ENCODE results near the gene DKKL1.
A peak's percentile ranks its signal among the peaks of the same experiment; 100 is the strongest.

Gene DKKL1

DNA sequence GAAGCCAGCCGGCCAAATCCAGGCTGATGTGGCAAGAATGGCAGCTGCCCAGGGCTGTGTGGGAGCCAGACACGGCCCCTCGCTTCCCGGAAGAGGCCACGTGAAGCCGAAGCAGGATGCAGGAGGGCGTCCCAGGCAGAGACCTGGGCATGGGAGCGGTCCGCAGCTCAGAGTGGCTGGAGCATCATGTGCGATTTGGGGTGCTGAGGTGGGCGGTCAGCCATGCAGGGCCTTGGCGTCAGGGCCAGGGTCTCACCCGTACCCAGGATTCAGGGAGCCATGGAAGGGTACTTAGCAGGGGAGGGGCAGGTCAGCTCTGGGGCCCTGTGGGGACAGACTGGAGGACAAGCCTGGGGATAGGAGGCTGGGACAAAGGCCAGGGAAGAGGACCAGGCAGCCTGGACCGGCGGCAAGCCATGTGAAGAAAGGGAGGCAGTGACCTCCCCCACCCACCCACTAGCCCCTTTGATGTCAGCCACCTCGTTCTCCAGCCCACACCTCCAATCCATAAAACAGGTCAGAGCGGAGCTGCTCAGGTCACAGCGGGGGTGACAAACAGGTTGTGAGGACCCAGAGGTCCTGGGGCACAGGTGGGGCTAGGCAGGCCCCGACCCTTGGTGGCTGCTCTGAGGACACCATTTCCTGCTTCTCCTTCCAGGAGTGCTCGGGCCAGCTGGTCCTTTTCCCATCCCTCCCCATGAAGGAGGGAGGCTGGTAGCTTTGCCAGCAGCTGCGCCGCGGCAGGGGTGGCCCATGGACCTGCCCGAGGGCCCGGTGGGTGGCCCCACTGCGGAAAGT, 26.7 kb downstream of the DKKL1 start:
- no peak overlapping the region for H3K4me3 ChIP-seq (ENCODE audit: low read depth, low read length)
- TF ChIP-seq CTCF (IDR thresholded peaks at IDR 0.05; ENCODE audit: low read depth, low read length), result no peak
- TF ChIP-seq MYC (IDR thresholded peaks at IDR 0.05; ENCODE audit: low read depth, low read length), result no peak
- TF ChIP-seq POLR2A (IDR thresholded peaks at IDR 0.05; ENCODE audit: extremely low read depth, insufficient read length), result no peak
- TF ChIP-seq, protein P1, sequence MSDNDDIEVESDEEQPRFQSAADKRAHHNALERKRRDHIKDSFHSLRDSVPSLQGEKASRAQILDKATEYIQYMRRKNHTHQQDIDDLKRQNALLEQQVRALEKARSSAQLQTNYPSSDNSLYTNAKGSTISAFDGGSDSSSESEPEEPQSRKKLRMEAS (IDR thresholded peaks at IDR 0.05; ENCODE audit: low read depth, low read length), result no peak
- no peak for DNase-seq (ENCODE audit: low read depth)

DNA sequence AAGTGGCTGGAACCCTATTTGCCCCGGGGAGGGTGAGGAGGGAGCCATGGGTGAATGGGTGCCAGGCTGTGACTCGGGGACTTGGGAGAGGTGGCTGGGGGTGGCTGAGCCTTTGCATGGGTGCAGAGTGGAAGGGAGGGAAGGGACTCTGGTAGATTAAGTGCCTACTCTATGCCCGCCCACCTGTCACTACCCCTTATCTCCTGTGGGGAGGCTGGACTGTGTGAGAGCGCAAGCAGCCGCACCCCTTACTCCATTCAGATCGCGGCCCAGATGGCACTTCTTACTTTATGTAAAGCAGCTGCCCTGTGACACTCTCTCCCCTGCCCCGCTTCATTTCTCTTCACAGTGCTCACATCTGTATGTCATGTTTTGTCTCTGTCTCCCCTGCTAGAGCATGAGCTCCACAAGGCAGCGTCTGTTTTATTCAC, 27.3 kb downstream of the DKKL1 start:
- DNase-seq (ENCODE audit: low read depth), result no peak
- H3K4me3 ChIP-seq (ENCODE audit: low read depth, low read length), result no peak overlapping the region
- TF ChIP-seq, protein P1 (IDR thresholded peaks at IDR 0.05; ENCODE audit: low read depth, low read length), result no peak
- TF ChIP-seq CTCF (IDR thresholded peaks at IDR 0.05; ENCODE audit: low read depth, low read length) (no peak), POLR2A (IDR thresholded peaks at IDR 0.05; ENCODE audit: extremely low read depth, insufficient read length) (no peak), MYC (IDR thresholded peaks at IDR 0.05; ENCODE audit: low read depth, low read length) (no peak)

DNA sequence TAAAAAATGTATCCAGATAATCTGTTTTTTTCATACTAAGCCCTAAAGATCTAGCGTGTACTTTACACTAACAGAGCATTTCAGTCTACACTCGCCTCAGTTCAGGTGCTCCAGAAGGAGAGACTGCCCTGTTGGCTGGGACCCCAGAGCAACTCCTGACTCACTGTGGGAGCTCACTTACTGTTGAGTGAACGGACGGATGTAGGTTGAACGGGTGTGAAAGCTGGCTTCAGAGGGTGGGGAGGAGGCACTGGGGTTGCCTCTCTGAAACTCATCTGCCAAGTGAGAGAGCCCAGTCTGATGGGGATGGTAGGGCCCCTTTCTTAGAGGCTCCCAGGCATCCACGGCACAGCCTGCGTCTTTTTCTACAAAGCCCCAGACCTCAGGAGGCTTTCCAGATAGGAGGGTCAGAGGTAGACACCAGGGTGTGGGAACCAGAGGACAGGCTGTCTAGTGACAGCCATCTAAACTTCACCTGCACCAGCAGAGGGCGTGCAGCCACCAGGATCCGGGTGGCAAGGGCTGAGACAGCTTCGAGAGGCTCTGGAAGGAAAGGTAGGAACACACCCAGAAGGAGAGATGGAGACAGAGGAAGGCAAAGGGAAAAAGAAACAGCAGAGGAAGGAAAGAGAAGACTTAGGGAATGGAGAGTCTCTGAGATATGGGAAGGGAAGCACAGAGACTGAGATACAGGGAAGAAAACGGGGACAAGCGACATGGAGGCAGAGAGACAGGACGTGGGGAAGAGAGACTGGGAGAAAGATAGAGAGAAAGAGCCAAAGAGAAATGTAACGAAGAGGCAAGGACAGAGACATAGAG, 28.1 kb downstream of the DKKL1 start:
- no peak overlapping the region for H3K4me3 ChIP-seq (ENCODE audit: low read depth, low read length)
- peak; percentile 80 for DNase-seq (ENCODE audit: low read depth)
- TF ChIP-seq CTCF (IDR thresholded peaks at IDR 0.05; ENCODE audit: low read depth, low read length) (peak; percentile 86), MYC (IDR thresholded peaks at IDR 0.05; ENCODE audit: low read depth, low read length) (no peak)
- TF ChIP-seq, protein P1 (IDR thresholded peaks at IDR 0.05; ENCODE audit: low read depth, low read length), result 0 out of 2 replicates have a peak, but pooled peaks have one; percentile 27

GRCh38 chr19:49393881-49394280, 30.2 kb downstream of the DKKL1 start:
- no peak for TF ChIP-seq CTCF (IDR thresholded peaks at IDR 0.05; ENCODE audit: low read depth, low read length)
- TF ChIP-seq, protein P1 (IDR thresholded peaks at IDR 0.05; ENCODE audit: low read depth, low read length), result no peak
- no peak for TF ChIP-seq POLR2A (IDR thresholded peaks at IDR 0.05; ENCODE audit: extremely low read depth, insufficient read length)
- no peak for TF ChIP-seq MYC (IDR thresholded peaks at IDR 0.05; ENCODE audit: low read depth, low read length)
- DNase-seq (ENCODE audit: low read depth), result no peak
- no peak overlapping the region for H3K4me3 ChIP-seq (ENCODE audit: low read depth, low read length)

DNA sequence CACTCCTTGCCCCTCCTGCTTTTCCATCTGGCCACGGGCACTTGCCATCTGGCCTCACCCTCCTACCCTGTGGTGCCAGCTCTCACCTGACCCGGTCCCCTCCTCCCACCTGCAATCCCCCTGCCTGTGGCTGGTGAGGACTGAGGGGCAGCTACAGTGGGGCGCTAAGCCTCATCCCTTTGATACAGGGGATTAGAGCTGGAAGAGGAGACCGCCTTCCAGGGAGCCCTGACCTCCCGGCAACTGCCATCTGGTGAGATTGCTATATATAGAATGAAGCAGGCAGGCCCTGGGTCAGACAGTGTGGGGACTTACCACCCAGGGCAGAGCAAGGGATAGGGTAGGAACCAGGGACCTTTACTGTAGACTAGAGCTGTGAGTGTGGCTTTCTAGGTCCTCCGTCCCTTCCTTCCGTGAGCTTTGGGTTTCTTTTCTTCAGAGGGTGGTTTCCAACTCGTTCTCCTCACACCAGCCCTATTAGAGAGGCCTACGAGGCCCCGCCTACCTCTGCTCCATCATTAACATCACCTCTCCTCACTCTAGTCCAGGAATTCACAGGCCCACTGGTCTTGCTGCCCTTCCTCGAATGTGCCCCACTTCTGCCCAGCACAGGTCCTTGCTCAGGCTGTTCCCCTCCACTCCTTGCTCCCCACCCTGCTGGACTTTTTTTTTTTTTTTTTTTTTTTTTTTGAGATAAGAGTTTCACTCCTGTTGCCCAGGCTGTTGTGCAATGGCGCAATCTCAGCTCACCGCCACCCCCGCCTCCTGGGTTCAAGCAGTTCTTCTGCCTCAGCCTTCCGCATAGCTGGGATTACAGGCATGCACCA, 32.1 kb downstream of the DKKL1 start:
- H3K4me3 ChIP-seq (ENCODE audit: low read depth, low read length), result no peak overlapping the region
- DNase-seq (ENCODE audit: low read depth), result no peak
- no peak for TF ChIP-seq CTCF (IDR thresholded peaks at IDR 0.05; ENCODE audit: low read depth, low read length)
- no peak for TF ChIP-seq MYC (IDR thresholded peaks at IDR 0.05; ENCODE audit: low read depth, low read length)
- TF ChIP-seq, protein P1 (IDR thresholded peaks at IDR 0.05; ENCODE audit: low read depth, low read length), result no peak
- no peak for TF ChIP-seq POLR2A (IDR thresholded peaks at IDR 0.05; ENCODE audit: extremely low read depth, insufficient read length)
